GM12878 (cell line): Measurements from ENCODE around the gene PTPN20. TPM values are rescaled to one million over a fixed set of nuclear protein-coding genes. Genes with fewer than 3 reads are reported as not detected.

Experiments used
- ATAC-seq: fragments of 200-7000 bp; cut with Tn5 transposase; 3 replicates; pipeline ENCODE4 v1.9.1; 2020; ENCODE audit warnings: mild to moderate bottlenecking, moderate library complexity
- BruUV-seq: library from RNA; stranded (reverse); fragments of 400-500 nt; replicated peaks from 2 replicates; lab custom pipeline; 2021; lab: Mats Ljungman, UMichigan
- CTCF ChIA-PET: fragments of 300-600 bp; sonication (Branson Sonifier 250); formaldehyde crosslinking; extraction: SDS; loops from one replicate; lab custom pipeline; 2021; ENCODE audit warnings: inconsistent platforms; lab: Yijun Ruan, JAX
- POLR2A ChIA-PET: fragments of 350-600 bp; formaldehyde crosslinking; extraction: SDS; loops from one replicate; lab custom pipeline; 2021; ENCODE audit warnings: inconsistent platforms; lab: Charles Lee
- RAD21 ChIA-PET: fragments of 300-600 bp; sonication (Branson Sonifier 250); formaldehyde crosslinking; loops from one replicate; lab custom pipeline; 2023; ENCODE audit warnings: antibody characterized with exemption; ENCODE audit not compliant: unreplicated experiment; lab: Charles Lee
- SMC1A ChIA-PET: fragments of 300-600 bp; sonication (Branson Sonifier 250); formaldehyde crosslinking; loops from one replicate; lab custom pipeline; 2023; ENCODE audit not compliant: unreplicated experiment, uncharacterized antibody; lab: Charles Lee
- DNase-seq: peaks from one replicate; pipeline ENCODE4 v3.0.0-alpha.2; 2011; ENCODE audit warnings: low read depth, low spot score
- FAIRE-seq: peaks from 3 replicates; lab custom pipeline; 2011; peaks lifted over from hg19 to GRCh38; lab: Jason Lieb, UNC
- H2AFZ ChIP-seq: 2 replicates; pipeline ENCODE4 v1.6.0; 2011; ENCODE audit warnings: low read depth, low read length, control low read depth; ENCODE audit not compliant: control insufficient read depth
- H3K27ac ChIP-seq: 2 replicates; pipeline ENCODE4 v1.5.1; 2011; ENCODE audit warnings: control low read depth; ENCODE audit not compliant: control insufficient read depth, insufficient read depth
- H3K27me3 ChIP-seq, 2 experiments: replicated peaks in 1 of 2; 2 replicates each; pipeline versions ENCODE4 v1.6.0 to v1.6.1; 2011; ENCODE audit warnings: low read length in 1 of 2; ENCODE audit not compliant: control insufficient read depth in 2 of 2, insufficient read depth in 2 of 2
- H3K36me3 ChIP-seq, 2 experiments: 2 replicates each; pipeline ENCODE4 v1.5.1; 2011; ENCODE audit warnings: low read length in 1 of 2; ENCODE audit not compliant: control insufficient read depth in 2 of 2, insufficient read depth in 2 of 2
- H3K4me1 ChIP-seq: 2 replicates; pipeline ENCODE4 v1.6.1; 2011; ENCODE audit warnings: mild to moderate bottlenecking, low read length, moderate library complexity, mixed read lengths; ENCODE audit not compliant: control insufficient read depth, insufficient read depth
- H3K4me2 ChIP-seq: 2 replicates; pipeline ENCODE4 v1.6.0; 2011; ENCODE audit warnings: control low read depth; ENCODE audit not compliant: control insufficient read depth, insufficient read depth
- H3K4me3 ChIP-seq: fragments of 200-600 bp; sonication (generic); 2 replicates; pipeline ENCODE4 v1.5.1; 2016
- H3K79me2 ChIP-seq: 2 replicates; pipeline ENCODE4 v1.6.0; 2011; ENCODE audit warnings: low read length; ENCODE audit not compliant: control insufficient read depth, insufficient read depth
- H3K9ac ChIP-seq: 2 replicates; pipeline ENCODE4 v1.8.0; 2011; ENCODE audit warnings: low read length, control low read depth, mixed read lengths; ENCODE audit not compliant: control insufficient read depth, insufficient read depth
- H3K9me3 ChIP-seq: replicated peaks from 3 replicates; pipeline ENCODE4 v1.5.1; 2011; ENCODE audit warnings: mild to moderate bottlenecking, low read length; ENCODE audit not compliant: control insufficient read depth, insufficient read depth
- H4K20me1 ChIP-seq: 2 replicates; pipeline ENCODE4 v1.6.0; 2011; ENCODE audit not compliant: control insufficient read depth, insufficient read depth
- ATF3 ChIP-seq: IDR thresholded peaks from 2 replicates; pipeline ENCODE4 v1.6.1; 2011; ENCODE audit warnings: low read depth, mild to moderate bottlenecking, low read length, moderate library complexity, borderline replicate concordance; ENCODE audit errors: extremely low read depth
- FOXK2 ChIP-seq: fragments of 450-650 bp; IDR thresholded peaks from 2 replicates; pipeline ENCODE4 v1.6.1; 2017; ENCODE audit warnings: mild to moderate bottlenecking, moderate library complexity
- MXI1 ChIP-seq: fragments of 150-350 bp; IDR thresholded peaks from 2 replicates; pipeline ENCODE4 v1.6.1; 2011; ENCODE audit warnings: low read depth, mild to moderate bottlenecking, inconsistent platforms, low read length, improper control_type of control experiment
- NFIC ChIP-seq: IDR thresholded peaks from 2 replicates; pipeline ENCODE4 v1.6.1; 2012; ENCODE audit warnings: low read depth, mild to moderate bottlenecking, inconsistent platforms, low read length, moderate library complexity
- POLR2AphosphoS5 ChIP-seq: IDR thresholded peaks from 2 replicates; pipeline ENCODE4 v1.6.1; 2011; ENCODE audit warnings: mild to moderate bottlenecking, low read length, inconsistent platforms
- RAD51 ChIP-seq: fragments of 450-650 bp; IDR thresholded peaks from 2 replicates; pipeline ENCODE4 v1.6.1; 2016; ENCODE audit warnings: moderate library complexity, mild to moderate bottlenecking, inconsistent platforms
- WGBS: methylation state at CpG from one replicate; pipeline ENCODE4 v1.1.6; 2016; ENCODE audit warnings: low lambda C conversion rate; ENCODE audit not compliant: insufficient replicate concordance, insufficient coverage; ENCODE audit errors: missing lambda C conversion rate; 5-methylcytosine and 5-hydroxymethylcytosine counted together
- in situ Hi-C: fragments of 300-500 bp; cut with MboI; formaldehyde crosslinking; loops from 9 replicates; pipeline ENCODE4 v1.14.3; 2018; ENCODE audit warnings: mixed read lengths
- intact Hi-C: fragments of 100-400 bp; cut with micrococcal nuclease; formaldehyde crosslinking; loops from one replicate; pipeline ENCODE4 v1.14.2; 2022; ENCODE audit not compliant: unreplicated experiment
- polyA plus RNA-seq, 11 experiments: library from polyadenylated mRNA; depleted of rRNA in 4 of 11; unstranded in 6 of 11; stranded (reverse) in 5 of 11; fragments of >200 nt; fragmentation: Nextera tagmentation in 4 of 11; fragmentation: Illumina TruSeq in 1 of 11; extraction: Ambion mirVana in 4 of 11; extraction: Trizol in 1 of 11; gene quantifications; 1 replicate in 1 of 11; 2 replicates in 10 of 11; pipeline versions ENCODE4 v1.2.1 to v1.2.3, GENCODE V29; 2011 to 2016; ENCODE audit warnings: inconsistent platforms in 2 of 11, missing spikeins in 2 of 11, low read depth in 1 of 11
- total RNA-seq, 4 experiments: library from RNA; depleted of rRNA in 3 of 4; stranded (reverse); fragments of >200 nt in 3 of 4; fragmentation: Illumina TruSeq in 1 of 4; extraction: Trizol in 1 of 4; gene quantifications; 2 replicates each; pipeline versions ENCODE4 v1.2.1 to v1.2.3, GENCODE V29; 2013 to 2021
- TF ChIP-seq, protein P1 (sequence below), 3 experiments: IDR thresholded peaks in 2 of 3; conservative IDR thresholded peaks in 1 of 3; 2 replicates each; pipeline ENCODE4 v1.5.1; 2011; ENCODE audit warnings: low read depth in 3 of 3, low read length in 3 of 3, mild to moderate bottlenecking in 3 of 3, control low read depth in 2 of 3, moderate library complexity in 2 of 3, inconsistent platforms in 1 of 3, mixed read lengths in 1 of 3; ENCODE audit not compliant: control insufficient read depth in 2 of 3, insufficient read depth in 1 of 3; ENCODE audit errors: extremely low read depth in 1 of 3
- TF ChIP-seq, protein P2 (sequence below): IDR thresholded peaks from 2 replicates; pipeline ENCODE4 v1.6.1; 2011; ENCODE audit warnings: borderline replicate concordance, low read depth, mild to moderate bottlenecking, moderate library complexity, low read length; ENCODE audit not compliant: insufficient read depth, poor library complexity, severe bottlenecking

The PTPN20 gene
- total and polyA plus RNA-seq, 10 of the 15 experiments (the other 5 are each of a cell fraction or from before 2014, with no cell fraction given) = 0.04 to 3.4 (median 0.10) TPM; not detected in 4

DNA sequence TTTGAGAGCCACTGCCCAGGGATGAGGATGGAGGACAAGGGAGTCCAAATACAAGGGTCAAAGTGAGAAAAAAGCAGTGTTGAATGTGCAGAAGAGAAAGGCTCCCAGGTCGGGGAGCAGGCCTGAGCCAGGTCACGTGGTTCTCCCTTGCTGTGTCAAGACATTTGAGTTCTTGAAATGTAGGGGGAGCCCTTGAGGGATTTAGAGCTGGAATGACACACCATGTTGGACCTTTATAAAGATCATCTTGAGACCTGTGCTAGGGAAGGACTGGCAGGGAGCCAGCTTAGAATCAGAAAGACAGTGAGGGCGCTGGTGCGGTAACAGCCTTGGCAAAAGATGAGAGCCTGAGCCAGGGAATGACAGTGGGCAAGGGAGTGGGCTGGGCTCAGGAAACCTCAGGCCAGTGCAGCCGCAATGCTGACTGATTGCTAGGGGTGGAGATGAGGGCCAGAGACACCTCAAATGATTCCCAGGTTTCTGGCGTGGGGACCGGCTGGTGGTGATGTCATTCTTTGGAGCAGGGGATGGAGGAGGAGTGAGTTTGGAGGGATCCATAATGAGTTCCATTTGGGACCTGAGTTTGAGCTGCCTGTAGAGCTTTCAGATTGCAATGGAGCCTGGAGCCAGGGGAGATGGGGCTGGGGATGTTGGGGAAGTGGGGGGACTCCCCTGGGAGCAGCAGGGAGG is 120.1 kb downstream of the PTPN20 start:
- no peak for DNase-seq
- FAIRE-seq = no peak
- Histone ChIP-seq H3K36me3 (no peaks in the 10 kb centered on the region), H3K9ac (no peak overlapping the region), H3K79me2 (no peaks in the 10 kb centered on the region), H4K20me1 (no peaks in the 10 kb centered on the region), H3K4me3 (no peak overlapping the region), H3K4me2 (no peak overlapping the region), H3K4me1 (no peaks in the 10 kb centered on the region), H3K27ac (no peak overlapping the region), H3K27me3 (no peaks in the 10 kb centered on the region; a peak in 1 of 4 replicates), H2AFZ (no peak overlapping the region), H3K9me3 (no peaks in the 10 kb centered on the region)
- ChIA-PET POLR2A (no interaction called here), SMC1A (no interaction called here), CTCF (interaction anchor here (0.9 to 2.3 kb wide), 2 partner anchors 280 to 282 kb away, joined by 3 to 5 read pairs; no protein-coding TSS in a partner anchor), RAD21 (no interaction called here)
- in situ Hi-C loops = no loop called here
- WGBS = 58% methylated on average over 7 of the region's 7 CpGs
- TF ChIP-seq, protein P1, sequence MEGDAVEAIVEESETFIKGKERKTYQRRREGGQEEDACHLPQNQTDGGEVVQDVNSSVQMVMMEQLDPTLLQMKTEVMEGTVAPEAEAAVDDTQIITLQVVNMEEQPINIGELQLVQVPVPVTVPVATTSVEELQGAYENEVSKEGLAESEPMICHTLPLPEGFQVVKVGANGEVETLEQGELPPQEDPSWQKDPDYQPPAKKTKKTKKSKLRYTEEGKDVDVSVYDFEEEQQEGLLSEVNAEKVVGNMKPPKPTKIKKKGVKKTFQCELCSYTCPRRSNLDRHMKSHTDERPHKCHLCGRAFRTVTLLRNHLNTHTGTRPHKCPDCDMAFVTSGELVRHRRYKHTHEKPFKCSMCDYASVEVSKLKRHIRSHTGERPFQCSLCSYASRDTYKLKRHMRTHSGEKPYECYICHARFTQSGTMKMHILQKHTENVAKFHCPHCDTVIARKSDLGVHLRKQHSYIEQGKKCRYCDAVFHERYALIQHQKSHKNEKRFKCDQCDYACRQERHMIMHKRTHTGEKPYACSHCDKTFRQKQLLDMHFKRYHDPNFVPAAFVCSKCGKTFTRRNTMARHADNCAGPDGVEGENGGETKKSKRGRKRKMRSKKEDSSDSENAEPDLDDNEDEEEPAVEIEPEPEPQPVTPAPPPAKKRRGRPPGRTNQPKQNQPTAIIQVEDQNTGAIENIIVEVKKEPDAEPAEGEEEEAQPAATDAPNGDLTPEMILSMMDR (IDR thresholded peaks at IDR 0.05 in 2 of 3, conservative IDR thresholded peaks at IDR 0.05 in 1 of 3; ENCODE audit: control insufficient read depth in 2 of 3, extremely low read depth in 1 of 3, insufficient read depth in 1 of 3, low read depth in 3 of 3, low read length in 3 of 3) = peak in 2 of 3 experiments; percentile 11 to 22; a peak in 1 of 6 replicates
- TF ChIP-seq NFIC (no peak), ATF3 (no peak), MXI1 (no peak), RAD51 (peak; percentile 77), POLR2AphosphoS5 (no peak), FOXK2 (no peak)
- TF ChIP-seq, protein P2, sequence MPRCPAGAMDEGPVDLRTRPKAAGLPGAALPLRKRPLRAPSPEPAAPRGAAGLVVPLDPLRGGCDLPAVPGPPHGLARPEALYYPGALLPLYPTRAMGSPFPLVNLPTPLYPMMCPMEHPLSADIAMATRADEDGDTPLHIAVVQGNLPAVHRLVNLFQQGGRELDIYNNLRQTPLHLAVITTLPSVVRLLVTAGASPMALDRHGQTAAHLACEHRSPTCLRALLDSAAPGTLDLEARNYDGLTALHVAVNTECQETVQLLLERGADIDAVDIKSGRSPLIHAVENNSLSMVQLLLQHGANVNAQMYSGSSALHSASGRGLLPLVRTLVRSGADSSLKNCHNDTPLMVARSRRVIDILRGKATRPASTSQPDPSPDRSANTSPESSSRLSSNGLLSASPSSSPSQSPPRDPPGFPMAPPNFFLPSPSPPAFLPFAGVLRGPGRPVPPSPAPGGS = no peak
- peak; percentile 40; the same call in 1 of the 3 replicates for ATAC-seq
- no TSS peak for BruUV-seq
- intact Hi-C loops = no loop called here
